GM10847 (cell line): Measurements from ENCODE around the gene RPRML.

ENCODE experiments used
- POLR2A ChIP-seq: IDR thresholded peaks from 2 replicates; pipeline ENCODE4 v1.6.1; 2011; ENCODE audit not compliant: insufficient read length; ENCODE audit errors: extremely low read depth

RPRML gene

DNA sequence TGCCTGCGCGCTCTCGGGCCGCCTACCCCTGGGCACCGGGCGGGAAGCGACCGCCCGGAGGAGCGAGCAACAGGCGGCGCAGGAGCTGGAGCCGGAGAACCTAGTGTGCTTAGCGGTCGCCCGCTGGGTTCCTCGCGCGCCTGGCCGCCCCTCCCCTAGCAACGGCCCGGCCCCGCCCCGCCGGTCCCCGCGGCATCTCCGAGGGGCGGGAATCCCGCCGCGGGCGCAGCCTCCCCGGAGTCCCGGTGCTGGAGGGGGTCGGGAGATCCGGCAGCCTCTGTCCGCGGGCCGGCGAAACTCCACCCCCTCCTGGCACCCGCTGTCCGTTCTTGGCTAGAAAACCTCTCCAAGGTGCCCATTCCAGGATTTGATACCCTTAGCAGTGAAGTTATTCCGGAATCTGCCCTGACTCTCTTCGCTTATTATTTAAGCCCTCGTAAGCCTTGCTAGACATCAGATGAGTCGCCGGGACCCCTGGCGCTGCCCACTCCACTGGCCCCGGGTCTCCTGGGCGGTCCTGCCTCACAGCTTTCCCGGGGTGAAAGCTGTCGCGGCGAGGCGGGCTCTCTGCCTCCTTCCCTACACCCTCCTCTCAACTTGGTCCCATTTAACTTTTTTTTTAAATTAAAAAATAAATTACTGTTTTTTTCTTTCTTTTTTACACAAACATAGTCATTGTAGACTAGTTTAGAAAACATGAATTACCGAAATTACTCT lies at the start of gene RPRML:
TSS of gene RPRML (minus strand) at position 107 of the 717 bp plus-strand sequence. CDS start 246 bp downstream, outside the sequence.
- no peak for TF ChIP-seq POLR2A

DNA sequence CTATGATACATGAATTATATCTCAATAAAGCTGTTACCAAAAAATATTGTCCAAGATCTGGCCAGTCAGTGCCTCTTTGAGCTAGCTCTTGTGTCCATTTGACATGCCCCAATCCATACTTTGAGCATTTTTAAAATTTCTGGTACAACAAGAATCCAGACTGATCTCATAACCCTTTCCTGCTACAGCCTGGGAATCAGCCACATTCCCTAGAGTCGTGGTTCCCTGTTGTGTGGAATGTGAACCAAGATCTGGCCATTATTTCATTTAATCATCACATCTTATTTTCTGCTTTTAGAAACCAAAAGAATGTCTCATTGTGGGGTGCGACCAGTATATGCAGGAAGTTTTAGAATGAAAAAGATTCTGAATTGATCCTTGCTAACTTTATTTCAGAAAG lies 34.3 kb upstream of the RPRML start:
- TF ChIP-seq POLR2A, result no peak

DNA sequence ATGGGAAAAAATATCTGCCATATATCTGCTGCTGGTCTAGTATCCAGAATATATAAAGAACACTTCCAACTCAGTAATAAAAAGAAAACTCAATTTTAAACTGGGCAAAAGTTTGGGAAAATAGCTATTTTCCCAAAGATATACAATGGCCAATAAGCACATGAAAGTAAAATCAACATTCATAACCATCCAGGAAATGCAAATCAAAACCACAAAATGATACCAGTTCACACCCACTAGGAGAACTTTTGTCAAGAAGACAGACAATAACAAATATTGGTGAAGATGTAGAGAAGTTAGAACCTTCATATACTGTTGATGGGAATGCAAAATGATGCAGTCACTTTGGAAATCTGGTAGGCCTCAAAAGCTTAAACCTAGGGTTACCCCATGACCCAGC lies 33.4 kb upstream of the RPRML start:
- TF ChIP-seq POLR2A, result no peak

DNA sequence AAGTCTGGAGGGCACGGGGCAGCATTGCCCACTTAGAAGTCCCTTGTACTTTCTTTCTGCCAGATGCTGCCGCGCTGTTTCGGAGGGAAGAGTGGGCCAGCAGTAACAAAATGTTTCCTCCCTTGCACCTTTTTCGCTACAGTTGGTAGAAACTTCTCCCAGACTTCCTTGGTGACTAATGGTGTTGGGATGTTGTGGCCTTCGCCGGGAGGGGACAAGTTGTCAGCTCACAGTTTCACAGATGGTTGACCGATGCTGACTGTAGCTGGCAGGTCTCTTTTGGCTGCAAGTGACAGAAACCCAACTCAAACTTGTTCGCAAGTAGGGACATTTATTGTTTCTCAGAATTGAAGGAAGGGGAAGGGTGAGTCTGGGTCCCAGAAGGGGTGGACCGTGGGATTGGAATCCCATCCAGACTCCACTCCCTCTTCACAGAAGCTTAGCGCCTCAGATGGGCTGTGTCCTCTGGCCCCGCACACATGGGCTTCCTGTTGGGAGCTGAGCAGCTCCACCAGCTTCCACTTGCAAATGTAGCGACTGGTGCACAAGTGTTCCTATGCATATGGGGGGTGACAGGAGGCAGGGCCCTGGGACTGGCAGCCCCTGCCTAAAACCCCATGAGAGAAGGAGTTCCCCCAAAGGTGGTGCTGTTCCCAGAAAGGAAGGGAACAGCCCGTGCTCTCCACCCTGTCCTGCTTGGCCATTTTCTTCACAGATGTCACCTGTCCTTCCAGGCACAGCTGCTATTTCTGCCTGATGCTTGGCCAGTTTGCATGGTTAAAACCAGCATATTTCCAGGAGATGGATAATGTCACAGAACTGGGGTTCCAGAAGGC lies 30.9 kb upstream of the RPRML start:
- TF ChIP-seq POLR2A, result no peak

DNA sequence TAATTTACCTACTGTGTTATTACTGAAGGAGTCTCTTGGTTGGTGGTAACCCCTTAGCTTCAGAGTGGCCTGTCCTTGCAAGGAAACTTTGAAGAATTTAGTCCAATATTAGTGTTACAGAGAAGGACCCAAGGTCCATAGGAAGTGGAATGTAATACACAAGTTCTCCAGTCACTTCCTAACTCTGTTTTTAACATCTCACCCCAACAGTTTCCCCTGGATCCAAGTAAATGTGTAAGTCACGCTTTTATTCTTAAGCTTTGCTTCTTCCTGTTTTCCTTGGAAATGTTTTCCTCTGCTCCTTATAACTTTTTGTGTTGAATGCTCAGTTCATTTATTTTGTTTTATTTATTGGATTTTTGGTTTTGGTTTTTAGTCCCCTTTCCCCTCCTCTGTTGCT lies 25.9 kb upstream of the RPRML start:
- no peak for TF ChIP-seq POLR2A

DNA sequence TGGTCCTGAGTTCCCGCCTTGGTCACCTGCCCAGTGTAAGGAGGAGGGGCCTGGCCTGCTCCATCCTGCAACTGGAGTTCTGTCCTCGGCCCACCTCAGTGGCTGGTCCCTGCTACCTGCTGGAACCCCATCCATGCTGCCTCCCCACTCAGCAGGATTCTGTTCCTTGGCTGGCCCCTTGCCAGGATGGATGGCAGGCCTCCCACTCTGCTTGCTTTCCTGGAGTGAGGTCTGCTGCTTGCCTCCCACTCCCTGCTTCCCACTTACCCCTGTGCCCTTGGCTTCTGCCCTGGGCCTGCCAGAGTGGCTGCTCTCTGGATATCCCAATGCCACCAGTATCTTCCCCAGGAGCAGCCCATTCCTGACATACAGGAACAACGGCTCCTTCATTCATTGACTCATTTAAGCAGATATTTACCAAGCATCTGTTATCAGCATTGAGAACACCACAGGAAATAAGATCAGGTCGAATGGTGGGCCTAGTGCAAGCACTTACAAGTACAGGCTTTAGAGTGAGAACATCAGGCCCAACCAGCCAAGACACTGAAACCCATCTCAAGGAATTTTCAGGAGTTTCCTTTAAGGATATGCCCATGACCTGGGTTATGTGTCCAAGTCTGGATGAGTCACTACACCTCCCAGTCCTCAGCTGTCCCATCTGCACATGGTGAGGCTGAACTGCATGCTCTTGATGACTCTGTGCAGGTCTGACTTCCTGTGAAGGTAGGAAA lies 17.0 kb upstream of the RPRML start:
- TF ChIP-seq POLR2A, result no peak

DNA sequence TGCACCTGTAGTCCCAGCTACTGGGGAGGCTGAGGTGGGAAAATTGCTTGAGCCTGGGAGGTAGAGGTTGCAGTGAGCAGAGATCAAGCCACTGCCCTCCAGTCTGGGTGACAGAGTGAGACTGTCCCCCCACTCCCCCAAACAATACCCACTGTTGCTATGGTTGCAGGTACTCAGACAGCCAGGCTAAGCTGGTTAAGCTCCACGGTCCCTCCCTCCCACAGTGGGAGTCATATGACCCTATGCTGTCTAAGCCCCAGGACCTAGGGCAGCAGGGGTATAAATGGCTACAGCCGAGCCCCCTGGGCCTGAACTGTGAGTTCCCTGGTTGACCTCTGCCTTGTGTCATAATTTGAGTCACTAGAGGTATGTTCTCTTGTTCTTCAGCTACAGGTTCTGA lies 15.9 kb upstream of the RPRML start:
- TF ChIP-seq POLR2A, result no peak

DNA sequence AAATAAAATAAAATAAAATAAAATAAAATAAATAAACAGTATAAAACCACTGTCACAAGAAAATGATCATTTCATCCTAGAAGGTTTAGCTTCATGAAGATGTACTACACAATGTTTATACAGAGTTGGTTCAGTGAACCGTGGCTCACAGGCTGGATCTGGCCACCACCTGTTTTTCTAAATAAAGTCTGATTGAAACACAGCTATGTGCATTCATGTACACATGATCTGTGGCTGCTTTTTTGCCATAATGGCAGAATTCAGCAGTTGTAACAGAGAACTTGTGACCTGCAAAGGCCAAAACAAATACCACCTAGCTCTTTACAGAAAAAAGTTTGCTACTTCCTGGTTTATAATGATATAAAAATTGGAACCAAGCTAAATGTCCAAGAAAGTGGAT lies 12.6 kb upstream of the RPRML start:
- no peak for TF ChIP-seq POLR2A

DNA sequence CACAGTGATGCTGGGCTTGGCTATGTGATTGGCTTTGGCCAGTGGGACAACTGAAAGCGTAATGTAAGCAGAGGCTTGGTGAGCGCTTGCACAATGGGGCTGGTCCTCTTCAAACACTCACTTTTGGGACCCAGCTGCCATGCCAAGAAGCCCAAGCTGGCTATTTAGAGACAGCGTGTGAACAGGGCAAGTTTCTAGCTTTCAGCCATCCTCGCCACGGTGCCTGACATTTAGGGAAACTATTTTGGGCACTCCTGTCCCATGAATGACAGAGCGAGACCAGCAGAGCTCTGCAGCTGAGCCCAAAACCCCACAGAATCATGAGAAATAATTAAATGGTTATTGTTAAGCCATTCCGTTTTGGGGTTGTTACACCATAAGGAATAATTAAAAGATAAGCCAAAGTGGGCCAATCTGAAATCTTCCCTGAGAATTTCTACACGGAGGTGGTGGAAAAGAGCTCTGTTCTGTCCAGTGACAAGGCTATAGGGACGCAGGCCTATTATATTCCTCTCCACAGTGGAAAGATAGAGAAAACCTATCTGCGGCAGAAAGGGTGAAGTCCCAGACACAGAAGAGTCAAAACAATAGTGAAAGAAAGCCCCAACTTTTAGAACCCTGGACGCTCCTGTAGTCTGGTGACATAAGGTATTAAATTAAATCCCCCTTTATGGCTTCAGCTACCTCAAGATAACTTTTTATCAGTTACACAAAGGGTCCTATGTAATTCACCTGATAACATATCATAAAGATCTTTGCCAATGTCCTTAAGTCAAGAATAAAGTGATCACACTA lies 10.8 kb upstream of the RPRML start:
- no peak for TF ChIP-seq POLR2A

DNA sequence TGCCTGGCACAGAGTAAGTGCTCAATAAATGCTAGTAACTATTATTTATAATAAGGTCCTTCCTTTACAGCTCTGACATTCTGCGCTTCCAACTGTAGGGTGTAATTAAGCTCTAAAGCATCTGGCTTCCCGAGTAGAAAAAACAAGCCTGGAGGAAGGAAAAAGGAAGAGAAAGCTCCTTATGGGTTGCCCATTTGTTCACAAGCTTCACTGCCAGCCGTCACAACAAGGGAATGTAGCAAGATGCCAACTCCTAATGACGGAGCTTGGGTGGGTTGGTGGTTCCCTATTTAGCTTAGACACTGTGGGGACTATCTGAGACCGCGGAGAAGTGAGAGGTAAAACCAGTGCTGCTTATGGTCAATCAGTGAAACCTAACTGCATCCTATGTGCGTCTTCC lies 7.3 kb upstream of the RPRML start:
- TF ChIP-seq POLR2A, result no peak

DNA sequence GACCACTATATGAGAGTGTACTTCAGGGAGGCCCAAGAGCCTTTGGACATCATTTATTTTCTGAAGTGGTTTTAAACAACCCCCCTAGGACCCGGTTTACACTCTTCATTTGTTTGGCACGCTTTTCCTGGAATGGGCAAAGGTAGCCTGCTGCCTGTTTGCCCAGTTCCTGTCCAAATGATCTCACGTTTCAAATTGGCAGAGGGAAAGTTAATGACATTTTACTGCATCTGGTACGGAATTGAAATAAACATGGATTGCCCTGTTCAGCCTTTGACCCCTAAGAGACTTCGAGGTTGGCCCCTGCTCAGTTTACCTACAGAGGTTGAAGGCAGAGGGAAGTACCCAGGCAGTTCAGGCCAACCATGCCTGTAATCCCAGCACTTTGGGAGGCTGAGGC lies 5.8 kb upstream of the RPRML start:
- TF ChIP-seq POLR2A, result no peak

DNA sequence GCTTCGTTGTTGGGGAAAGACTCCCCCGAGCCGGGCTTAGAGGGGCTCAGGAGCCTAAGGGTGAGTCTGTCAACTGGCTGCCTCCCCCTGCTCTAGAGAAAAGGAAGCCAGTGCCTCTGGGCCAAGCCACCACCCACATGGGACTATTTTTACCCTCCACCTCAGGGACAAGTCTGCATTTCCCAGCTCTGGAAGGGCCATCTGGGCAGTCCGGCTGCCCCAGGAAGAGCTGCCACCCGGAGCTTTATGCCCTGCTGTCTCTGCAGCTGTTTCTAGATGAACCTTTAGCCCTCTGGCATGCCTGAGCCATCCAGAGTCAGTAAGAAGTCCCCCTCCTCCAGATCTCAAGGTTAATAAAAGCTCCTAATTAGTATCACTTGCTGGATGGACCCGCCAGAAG lies 5.3 kb upstream of the RPRML start:
- no peak for TF ChIP-seq POLR2A

DNA sequence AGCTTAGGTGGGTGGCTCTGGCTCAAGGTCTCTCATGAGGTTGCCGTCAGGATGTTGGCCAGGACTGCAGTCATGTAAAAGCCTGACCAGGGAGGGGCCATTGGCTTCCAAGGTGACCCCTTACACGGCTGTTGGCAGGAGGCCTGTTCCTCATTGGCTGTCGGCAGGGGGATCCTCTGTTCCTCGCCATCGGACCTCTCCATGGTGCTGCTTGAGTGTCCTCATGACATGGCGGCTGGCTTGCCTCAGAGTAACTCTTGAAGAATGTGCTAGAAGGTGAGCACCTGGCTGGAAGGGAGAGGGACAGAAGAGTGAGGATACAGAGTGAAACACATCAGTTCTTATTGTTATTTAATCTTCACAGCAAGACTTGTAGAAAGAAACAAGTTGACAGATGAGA lies 4.7 kb upstream of the RPRML start:
- TF ChIP-seq POLR2A, result no peak

DNA sequence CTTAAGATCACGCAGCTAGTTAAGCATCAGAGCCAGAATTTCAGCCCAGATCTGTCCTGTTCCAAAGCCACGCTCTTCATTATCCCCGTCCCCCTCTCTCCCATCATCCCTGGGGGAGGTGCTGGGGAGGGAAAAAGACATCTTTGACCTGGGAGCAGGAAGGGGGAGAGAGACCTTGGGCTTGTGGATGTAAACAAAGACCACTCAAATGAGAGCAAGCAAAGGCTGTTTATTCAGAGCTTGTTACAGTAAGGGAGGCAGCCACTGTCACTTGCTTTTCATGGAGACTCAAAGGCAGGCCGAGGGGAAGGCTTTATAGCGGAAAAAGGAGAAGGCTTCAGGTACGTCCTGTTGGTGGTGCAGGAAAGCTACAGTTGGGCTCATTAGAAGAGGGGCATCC lies 3.5 kb upstream of the RPRML start:
- no peak for TF ChIP-seq POLR2A
